Renal cortical epithelial cell (primary cell): ENCODE measurements around the gene TBX3. TPM values are rescaled to one million over a fixed set of nuclear protein-coding genes. Genes with fewer than 3 reads are reported as not detected.

ENCODE experiments used
- DNase-seq: peaks from one replicate; pipeline ENCODE4 v3.0.0-alpha.2; 2011; ENCODE audit warnings: low read depth
- total RNA-seq: library from RNA; depleted of rRNA; stranded (reverse); fragments of >200 nt; gene quantifications from 2 replicates; pipeline ENCODE4 v1.2.3, GENCODE V29; 2014

The TBX3 gene
- total RNA-seq, 1 donor from 2014 or later = 6.3 TPM

- DNase-seq = peak; percentile 53
Measured at GRCh38 chr12:114668151-114668885, 15.7 kb downstream of the TBX3 start.

DNA sequence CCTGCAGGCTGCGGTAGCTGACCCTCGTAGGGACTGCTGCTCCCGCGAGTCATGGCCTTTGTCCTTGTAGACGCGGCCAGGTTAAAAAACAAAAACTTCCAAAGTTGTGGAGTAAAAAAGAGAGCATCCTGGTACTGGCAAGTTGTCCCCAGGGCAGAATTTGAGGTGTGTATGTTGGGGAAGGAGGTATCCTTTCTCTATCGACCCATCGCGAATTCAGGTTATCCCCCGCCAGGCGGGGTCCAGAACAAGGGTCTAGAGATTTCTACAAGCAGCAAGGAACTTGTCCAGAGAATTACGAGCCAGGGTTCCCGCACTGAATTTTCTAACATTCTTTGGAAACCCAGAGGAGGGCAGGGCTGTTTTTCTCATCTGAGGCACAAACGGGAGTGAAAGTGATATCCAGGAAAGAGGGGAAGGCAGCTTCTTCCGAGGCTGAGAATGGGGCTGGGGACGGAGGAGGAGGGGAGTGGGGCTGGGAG is 16.3 kb downstream of the TBX3 start:
- DNase-seq = no peak

DNA sequence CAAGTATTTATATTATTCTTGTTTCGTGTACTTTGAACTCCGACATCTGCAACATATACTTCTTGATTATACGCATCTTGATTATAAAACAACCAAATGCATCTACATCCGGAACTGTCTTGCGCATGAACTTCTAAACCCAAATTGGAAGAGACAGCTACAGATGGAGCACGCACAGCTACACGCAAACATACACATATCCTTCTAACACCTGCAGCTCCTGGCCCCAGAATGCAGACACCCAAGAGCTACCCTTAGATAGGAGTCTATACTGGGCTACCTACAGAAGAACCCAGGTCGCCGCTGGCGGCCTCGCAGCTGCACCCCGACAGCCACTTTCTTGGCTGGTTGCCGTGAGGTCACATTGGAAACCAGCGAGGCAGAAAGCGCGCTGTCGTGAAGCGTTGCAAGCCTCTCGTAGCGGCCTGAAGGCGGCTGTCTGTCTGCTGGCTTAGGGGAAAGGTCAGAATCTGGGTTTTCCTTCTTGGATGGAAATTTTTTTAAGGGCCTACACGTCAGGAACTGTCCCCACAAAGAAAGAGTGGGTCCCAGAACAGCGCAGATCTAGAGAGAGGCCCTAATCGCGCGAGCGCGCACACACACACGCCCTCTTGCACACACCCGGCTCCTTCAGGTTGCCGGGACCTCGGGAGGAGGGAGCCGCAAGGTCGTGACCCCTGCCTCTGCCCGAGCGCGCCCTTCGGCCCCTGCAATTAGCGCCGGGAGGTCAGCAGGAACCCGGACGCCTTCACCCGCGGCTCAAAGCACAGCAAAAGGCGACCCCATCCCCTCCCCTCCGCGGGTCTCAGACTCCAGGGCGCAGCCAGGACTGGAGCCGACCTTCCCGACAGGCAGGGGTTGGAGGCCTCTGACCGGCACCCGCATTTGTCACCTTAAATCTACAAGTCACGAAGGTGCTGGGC is 17.0 kb downstream of the TBX3 start:
- DNase-seq = no peak

- DNase-seq = no peak
Measured at GRCh38 chr12:114665411-114666260, 18.3 kb downstream of the TBX3 start.

- DNase-seq = no peak
Measured at GRCh38 chr12:114664651-114665320, 19.2 kb downstream of the TBX3 start.

- DNase-seq = peak; percentile 78
Measured at GRCh38 chr12:114662512-114663177, 21.3 kb downstream of the TBX3 start.

DNA sequence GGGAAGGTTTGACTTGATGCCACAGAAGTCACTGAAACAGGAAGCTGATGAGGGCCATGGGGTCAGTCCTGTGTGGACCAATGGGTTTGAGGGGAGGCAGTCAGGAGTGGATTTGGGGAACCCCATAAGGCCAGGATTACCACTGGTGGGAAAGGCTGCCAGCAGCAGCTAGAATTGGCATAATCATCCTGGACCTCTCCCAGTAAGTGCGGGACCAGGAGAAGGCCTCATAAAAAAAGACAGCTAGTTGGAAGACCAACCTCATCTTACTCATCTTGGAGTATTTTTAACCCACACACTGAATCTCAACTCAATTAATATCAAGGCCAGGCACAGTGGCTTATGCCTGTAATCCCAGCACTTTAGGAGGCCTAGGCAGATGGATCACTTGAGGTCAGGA is 22.7 kb downstream of the TBX3 start:
- no peak for DNase-seq

- DNase-seq = no peak
Measured at GRCh38 chr12:114659084-114659483, 24.9 kb downstream of the TBX3 start.

DNA sequence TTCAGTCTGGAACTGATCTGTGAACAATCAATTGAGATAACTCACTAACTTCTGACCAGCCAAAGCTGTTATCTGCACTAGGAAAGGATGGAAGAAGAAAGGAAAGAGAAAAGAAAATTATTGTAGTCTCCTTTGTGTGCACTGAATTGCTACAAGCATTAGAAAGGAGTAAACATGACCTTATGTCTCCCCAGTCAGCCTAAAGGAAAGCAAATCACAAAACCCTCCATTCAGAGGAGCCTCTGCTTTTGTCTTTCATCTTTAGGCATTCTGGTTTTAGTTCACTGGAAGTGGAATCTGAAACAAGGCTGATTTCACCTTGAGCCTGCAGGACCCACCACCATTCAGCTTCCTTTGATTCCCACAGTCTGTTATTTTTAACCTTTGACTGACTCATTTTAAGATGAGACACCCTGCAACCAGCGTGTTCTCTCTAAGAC is 26.0 kb downstream of the TBX3 start:
- no peak for DNase-seq

- no peak for DNase-seq
Measured at GRCh38 chr12:114657597-114657920, 26.4 kb downstream of the TBX3 start.

DNA sequence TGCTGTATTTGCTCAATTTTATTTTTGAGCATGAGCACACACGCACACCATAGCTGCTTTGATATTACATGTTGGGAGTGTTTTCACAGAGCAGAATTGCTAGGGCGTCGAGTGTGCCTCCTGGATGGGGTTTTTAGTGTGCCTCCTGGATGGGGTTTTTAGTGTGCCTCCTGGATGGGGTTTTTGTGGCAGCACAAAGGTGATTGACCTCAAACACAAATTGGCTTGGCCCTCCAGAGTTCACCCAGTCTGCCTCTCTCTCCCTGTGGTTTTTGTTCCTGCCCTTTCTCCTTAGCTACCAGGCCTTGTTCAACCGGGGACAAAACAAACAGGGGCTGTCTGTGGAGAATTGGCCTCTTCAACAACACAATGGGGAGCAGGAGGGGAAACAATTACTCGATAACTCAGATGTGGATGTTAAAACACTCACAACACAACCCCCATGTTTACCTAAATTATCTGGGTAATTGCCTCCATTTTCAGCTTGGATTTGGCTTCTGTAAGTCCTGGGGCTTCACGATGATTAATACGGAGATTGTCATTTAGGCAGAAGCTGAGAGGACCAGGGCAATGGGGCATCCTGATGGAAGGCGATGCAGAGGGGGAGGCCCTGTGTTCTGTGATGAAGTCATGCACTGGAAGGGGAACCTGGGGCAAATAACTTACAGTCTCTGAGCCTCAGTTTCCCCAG is 26.9 kb downstream of the TBX3 start:
- no peak for DNase-seq

GRCh38 chr12:114655934-114656749 is 27.8 kb downstream of the TBX3 start:
- DNase-seq = no peak

DNA sequence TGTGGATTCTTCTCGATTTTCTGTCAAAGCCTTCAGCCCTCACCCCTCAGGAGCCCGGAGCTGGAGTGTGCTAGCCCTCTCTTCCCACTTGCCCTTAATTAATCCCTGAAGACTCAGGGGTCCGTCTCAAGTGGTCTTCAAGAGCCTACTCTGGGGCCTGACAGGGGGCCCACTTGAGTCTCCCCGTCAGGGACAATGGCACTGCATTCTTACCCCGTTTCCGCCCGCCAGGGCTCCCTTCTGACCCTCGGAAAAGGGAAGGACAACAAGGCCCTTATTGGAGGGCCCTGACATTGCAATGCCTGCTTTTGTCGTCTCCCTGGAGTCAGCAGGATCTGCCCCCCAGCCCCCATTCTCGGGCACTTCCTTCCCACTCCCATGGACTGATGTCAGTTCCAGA is 34.4 kb downstream of the TBX3 start:
- no peak for DNase-seq

- no peak for DNase-seq
Measured at GRCh38 chr12:114648711-114649110, 35.3 kb downstream of the TBX3 start.

GRCh38 chr12:114638790-114639435 is 45.1 kb downstream of the TBX3 start:
- no peak for DNase-seq

DNA sequence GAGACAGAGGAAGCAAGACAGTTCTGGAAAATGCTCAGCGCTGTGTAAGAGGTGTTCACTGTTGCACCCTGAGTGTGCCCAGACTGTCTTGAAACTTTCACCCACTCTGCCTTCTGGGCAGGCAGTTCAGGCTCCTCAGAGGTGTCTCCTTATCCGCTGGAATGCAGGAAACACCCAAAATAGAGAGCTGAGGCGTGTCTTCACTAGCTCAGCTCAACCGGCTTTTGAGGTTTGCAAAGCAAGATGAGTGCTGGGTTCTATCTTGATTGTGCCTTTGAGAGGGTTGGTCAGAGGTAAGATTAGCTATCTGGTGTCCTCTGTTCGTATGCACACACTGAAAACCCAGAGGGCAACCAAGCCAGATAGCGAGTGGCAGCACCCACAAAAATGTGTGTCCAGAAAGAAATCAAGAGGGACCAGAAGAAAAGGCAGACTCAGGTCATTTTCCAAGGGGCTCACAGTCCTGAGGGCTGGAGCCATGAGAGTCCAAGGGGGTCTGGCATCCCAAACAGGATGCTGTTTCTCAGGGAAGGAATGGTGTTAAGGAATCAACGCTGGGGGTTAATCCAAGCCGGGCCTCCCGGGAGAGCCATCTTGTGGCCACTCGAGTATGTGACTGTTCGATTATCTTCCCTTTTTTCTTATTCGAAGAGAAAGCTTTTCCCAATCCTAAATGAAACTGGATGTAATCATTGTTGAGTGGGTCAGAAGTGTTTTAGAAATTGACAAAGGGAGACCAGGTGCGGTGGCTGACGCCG is 47.1 kb downstream of the TBX3 start:
- no peak for DNase-seq

DNA sequence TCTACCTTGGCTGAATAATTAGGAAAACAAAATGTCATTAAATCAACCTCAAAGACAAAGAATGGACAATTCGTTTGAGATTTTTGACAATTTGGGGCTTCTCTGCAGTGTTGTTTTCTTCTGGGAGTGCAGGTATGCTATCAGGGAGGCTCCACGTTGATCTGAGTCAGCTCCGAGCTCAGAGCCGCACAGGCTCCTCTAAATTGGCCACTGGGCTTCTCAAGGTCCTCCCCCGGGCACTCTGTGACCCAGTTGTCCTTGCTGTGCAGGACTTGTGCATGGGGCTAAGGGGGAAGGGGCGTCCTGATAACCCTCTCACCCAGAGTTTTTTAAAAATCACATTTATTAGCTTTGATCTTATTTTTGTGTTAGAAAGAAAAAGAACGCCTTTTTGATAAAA is 52.7 kb downstream of the TBX3 start:
- DNase-seq = no peak

- DNase-seq = no peak
Measured at GRCh38 chr12:114628199-114628598, 55.8 kb downstream of the TBX3 start.
